Cardiac muscle cell (in vitro differentiated cells and primary cell): Measurements from ENCODE around the gene CLDND2. TPM values are rescaled to one million over a fixed set of nuclear protein-coding genes. Genes with fewer than 3 reads are reported as not detected.
"Not testable (repeated sequence)": the region's sequence is repeated elsewhere in the genome, so short reads cannot be mapped to it uniquely, and the experiment has no call there.

Source experiments
- DNase-seq, 2 donors: peaks; one replicate each; pipeline versions ENCODE4 v3.0.0 to v3.0.0-alpha.2; 2010 to 2017; ENCODE audit warnings: low read depth in 1 of 2, low spot score in 1 of 2
- H3K27ac ChIP-seq: fragments of 200-600 bp; sonication (generic); 2 replicates; pipeline ENCODE4 v1.5.1; 2016
- H3K27me3 ChIP-seq: fragments of 200-600 bp; sonication (generic); 2 replicates; pipeline ENCODE4 v1.6.0; 2016; ENCODE audit warnings: control low read depth
- H3K36me3 ChIP-seq: fragments of 200-600 bp; sonication (generic); 2 replicates; pipeline ENCODE4 v1.5.1; 2016; ENCODE audit warnings: control low read depth
- H3K4me1 ChIP-seq: fragments of 200-600 bp; sonication (generic); 2 replicates; pipeline ENCODE4 v1.8.1; 2017; ENCODE audit warnings: low read depth, mild to moderate bottlenecking, mixed run types
- H3K4me3 ChIP-seq: fragments of 200-600 bp; sonication (generic); 2 replicates; pipeline ENCODE4 v1.5.1; 2016; ENCODE audit warnings: mild to moderate bottlenecking
- H3K9me3 ChIP-seq: fragments of 200-600 bp; sonication (generic); 2 replicates; pipeline ENCODE4 v1.5.1; 2017; ENCODE audit warnings: low read depth, mild to moderate bottlenecking, control low read depth
- CTCF ChIP-seq: IDR thresholded peaks from 2 replicates; pipeline ENCODE4 v1.5.1; 2012; ENCODE audit warnings: low read depth, mild to moderate bottlenecking, low read length
- polyA plus RNA-seq: library from polyadenylated mRNA; unstranded; fragments of >200 nt; fragmentation: Nextera tagmentation; extraction: Ambion mirVana; gene quantifications from 2 replicates; pipeline ENCODE4 v1.2.1, GENCODE V29; 2016
- total RNA-seq: library from RNA; depleted of rRNA; stranded (reverse); fragments of >200 nt; gene quantifications from 2 replicates; pipeline ENCODE4 v1.2.3, GENCODE V29; 2016

Gene CLDND2
- total RNA-seq (0.45 TPM in 1 of 2 replicates, not detected in the other), polyA plus RNA-seq (16.5 and 22.3 TPM in 2 replicates)

- TF ChIP-seq CTCF: no peak
- Histone ChIP-seq H3K4me1 (peaks cover 8% of the 10 kb centered on the region), H3K36me3 (no peaks in the 10 kb centered on the region), H3K9me3 (no peaks in the 10 kb centered on the region), H3K27me3 (no peaks in the 10 kb centered on the region), H3K4me3 (peak within 1 kb of the TSS; percentile 55), H3K27ac (peak within 1 kb of the TSS; percentile 55)
- no peak for DNase-seq
Observed at GRCh38 chr19:51368366-51369282, at the start of gene CLDND2. Gene CLDND2, minus strand, starts transcription at chr19:51369003. Its CDS starts 426 bp downstream, at chr19:51368577.

GRCh38 chr19:51417810-51418157, 49.0 kb upstream of the CLDND2 start:
- DNase-seq: no peak
- no peaks in the 10 kb centered on the region for H3K36me3 ChIP-seq
- H3K4me1 ChIP-seq: no peaks in the 10 kb centered on the region
- H3K4me3 ChIP-seq: no peak overlapping the region
- no peaks in the 10 kb centered on the region for H3K9me3 ChIP-seq
- TF ChIP-seq CTCF: no peak
- H3K27me3 ChIP-seq: peaks cover 11% of the 10 kb centered on the region
- H3K27ac ChIP-seq: no peak overlapping the region

- DNase-seq: peak in 1 of 2 donors; percentile 23
- Histone ChIP-seq H3K9me3 (no peaks in the 10 kb centered on the region), H3K4me3 (no peak within 1 kb of the TSS), H3K27me3 (peaks cover 11% of the 10 kb centered on the region), H3K4me1 (no peaks in the 10 kb centered on the region), H3K27ac (no peak within 1 kb of the TSS), H3K36me3 (no peaks in the 10 kb centered on the region)
- no peak for TF ChIP-seq CTCF
Observed at GRCh38 chr19:51417107-51417809, 48.5 kb upstream of the CLDND2 start, which contains the start of gene SIGLEC10. Gene SIGLEC10, minus strand, starts transcription at chr19:51417642. Its CDS starts 61 bp downstream, at chr19:51417581.

GRCh38 chr19:51416422-51416821, 47.6 kb upstream of the CLDND2 start:
- H3K4me1 ChIP-seq, H3K27ac ChIP-seq, DNase-seq, H3K4me3 ChIP-seq, H3K27me3 ChIP-seq, H3K36me3 ChIP-seq, H3K9me3 ChIP-seq: not testable (repeated sequence)

- no peak overlapping the region for H3K27ac ChIP-seq
- H3K4me3 ChIP-seq: no peak overlapping the region
- H3K36me3 ChIP-seq: no peaks in the 10 kb centered on the region
- no peaks in the 10 kb centered on the region for H3K27me3 ChIP-seq
- DNase-seq: no peak
- no peaks in the 10 kb centered on the region for H3K4me1 ChIP-seq
- no peaks in the 10 kb centered on the region for H3K9me3 ChIP-seq
- TF ChIP-seq CTCF: no peak
Observed at GRCh38 chr19:51415187-51415586, 46.4 kb upstream of the CLDND2 start.
